Omental fat pad (tissue), 4 donors: ENCODE results near the gene EGLN1. TPM values are rescaled to one million over a fixed set of nuclear protein-coding genes. Genes with fewer than 3 reads are reported as not detected.

Source experiments
- ATAC-seq: fragments of 150-250 bp; one replicate; pipeline ENCODE4 v1.9.1; 2016; ENCODE audit warnings: mild to moderate bottlenecking, moderate library complexity; ENCODE audit not compliant: low FRiP score
- DNase-seq: peaks from one replicate; pipeline ENCODE4 v3.0.0-alpha.2; 2019; ENCODE audit warnings: low spot score
- total RNA-seq, 4 donors: library from RNA; depleted of rRNA; stranded (reverse); fragments of >200 nt; gene quantifications; one replicate each; pipeline ENCODE4 v1.1.0, GENCODE V29; 2016
- TF ChIP-seq, protein P1 (sequence below), 3 donors: fragments of 450-650 bp; IDR thresholded peaks; one replicate each; pipeline ENCODE4 v1.5.1; 2016 to 2017; ENCODE audit warnings: antibody characterized with exemption in 3 of 3, mild to moderate bottlenecking in 3 of 3, moderate library complexity in 2 of 3

EGLN1 gene
- total RNA-seq, 4 donors from 2014 or later, result 24.6 to 48.2 (median 37.2) TPM

DNA sequence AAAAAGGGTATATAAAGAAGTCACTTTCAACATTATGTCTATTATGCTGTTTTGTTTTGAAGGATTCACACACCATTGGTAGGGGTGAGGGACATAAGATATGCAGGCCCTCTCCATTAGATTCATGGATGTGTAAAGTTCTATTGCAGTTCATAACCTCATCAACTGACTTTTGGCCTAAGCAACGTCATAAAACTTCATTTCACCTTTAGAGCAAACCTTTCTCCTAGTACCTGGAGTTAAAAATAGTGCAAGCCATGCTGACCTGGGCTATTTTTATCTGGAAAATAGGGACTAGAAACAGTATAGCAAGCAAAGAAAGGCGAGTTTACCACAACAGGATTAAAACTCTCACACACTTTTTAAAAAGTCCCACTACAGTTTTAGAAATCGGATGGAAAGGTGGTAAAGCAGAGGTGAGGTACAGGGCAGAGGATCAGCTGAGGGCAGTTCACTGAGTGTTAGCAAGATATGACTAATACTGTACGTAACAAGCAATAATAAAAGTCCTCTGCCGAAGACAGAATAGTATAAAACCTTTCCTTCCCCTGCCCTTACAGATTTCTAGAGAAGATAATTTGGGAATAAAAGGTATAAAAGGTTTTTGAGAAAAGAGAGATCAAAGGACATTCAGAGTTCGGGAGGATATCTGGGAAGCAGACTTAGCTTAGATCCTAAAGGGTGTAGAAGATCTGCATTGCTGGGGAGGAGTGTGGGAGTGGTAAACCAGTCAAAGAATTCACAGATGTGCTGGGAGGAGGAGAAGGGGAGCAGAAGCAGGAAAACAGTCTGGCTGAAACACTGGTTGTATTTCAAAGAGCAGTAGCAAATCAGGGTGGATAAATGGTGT, 14.3 kb downstream of the EGLN1 start:
- TF ChIP-seq, protein P1, sequence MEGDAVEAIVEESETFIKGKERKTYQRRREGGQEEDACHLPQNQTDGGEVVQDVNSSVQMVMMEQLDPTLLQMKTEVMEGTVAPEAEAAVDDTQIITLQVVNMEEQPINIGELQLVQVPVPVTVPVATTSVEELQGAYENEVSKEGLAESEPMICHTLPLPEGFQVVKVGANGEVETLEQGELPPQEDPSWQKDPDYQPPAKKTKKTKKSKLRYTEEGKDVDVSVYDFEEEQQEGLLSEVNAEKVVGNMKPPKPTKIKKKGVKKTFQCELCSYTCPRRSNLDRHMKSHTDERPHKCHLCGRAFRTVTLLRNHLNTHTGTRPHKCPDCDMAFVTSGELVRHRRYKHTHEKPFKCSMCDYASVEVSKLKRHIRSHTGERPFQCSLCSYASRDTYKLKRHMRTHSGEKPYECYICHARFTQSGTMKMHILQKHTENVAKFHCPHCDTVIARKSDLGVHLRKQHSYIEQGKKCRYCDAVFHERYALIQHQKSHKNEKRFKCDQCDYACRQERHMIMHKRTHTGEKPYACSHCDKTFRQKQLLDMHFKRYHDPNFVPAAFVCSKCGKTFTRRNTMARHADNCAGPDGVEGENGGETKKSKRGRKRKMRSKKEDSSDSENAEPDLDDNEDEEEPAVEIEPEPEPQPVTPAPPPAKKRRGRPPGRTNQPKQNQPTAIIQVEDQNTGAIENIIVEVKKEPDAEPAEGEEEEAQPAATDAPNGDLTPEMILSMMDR (IDR thresholded peaks at IDR 0.05), result no peak
- DNase-seq (no peak), ATAC-seq (peak; percentile 87)

DNA sequence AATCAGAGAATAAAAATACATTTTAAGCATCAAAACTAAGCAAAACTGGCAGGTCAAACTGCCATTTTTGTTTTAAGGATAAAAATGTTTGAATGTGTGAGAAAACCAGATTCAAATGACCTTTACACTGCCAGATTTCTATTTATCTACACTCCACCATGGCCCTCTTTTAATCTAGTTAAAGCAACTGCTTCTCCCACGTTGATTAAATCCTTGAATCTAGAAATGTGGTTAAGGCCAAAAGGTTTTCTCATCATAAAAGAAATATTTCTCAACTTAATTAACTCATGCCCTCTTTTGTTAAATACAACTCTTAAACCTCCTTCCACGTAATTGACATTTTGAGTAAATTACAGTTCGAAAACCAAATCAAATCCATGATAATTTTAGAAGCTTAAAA, 15.0 kb downstream of the EGLN1 start:
- TF ChIP-seq, protein P1 (IDR thresholded peaks at IDR 0.05), result no peak
- ATAC-seq, result no peak
- DNase-seq, result no peak

DNA sequence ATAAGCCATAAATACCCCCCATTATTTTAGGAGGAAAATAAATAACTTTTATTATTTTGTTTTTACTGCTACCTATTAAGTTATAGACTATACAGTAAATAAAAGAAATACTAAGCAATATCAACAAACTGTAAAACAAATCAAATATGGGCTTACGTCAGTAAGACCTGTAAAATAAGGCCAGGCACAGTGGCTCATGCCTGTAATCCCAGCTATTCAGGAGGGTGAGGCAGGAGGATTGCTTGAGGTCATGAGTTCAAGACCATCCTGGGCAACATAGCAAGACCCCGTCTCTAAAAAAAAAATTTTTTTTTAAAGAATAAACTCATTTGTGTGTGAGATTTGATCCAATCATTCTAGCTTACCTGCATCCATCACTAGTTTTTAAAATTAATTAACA, 17.8 kb downstream of the EGLN1 start:
- no peak for ATAC-seq
- no peak for DNase-seq
- TF ChIP-seq, protein P1 (IDR thresholded peaks at IDR 0.05), result no peak

GRCh38 chr1:231401478-231401877, 20.6 kb downstream of the EGLN1 start:
- TF ChIP-seq, protein P1 (IDR thresholded peaks at IDR 0.05), result no peak
- ATAC-seq (no peak), DNase-seq (no peak)

DNA sequence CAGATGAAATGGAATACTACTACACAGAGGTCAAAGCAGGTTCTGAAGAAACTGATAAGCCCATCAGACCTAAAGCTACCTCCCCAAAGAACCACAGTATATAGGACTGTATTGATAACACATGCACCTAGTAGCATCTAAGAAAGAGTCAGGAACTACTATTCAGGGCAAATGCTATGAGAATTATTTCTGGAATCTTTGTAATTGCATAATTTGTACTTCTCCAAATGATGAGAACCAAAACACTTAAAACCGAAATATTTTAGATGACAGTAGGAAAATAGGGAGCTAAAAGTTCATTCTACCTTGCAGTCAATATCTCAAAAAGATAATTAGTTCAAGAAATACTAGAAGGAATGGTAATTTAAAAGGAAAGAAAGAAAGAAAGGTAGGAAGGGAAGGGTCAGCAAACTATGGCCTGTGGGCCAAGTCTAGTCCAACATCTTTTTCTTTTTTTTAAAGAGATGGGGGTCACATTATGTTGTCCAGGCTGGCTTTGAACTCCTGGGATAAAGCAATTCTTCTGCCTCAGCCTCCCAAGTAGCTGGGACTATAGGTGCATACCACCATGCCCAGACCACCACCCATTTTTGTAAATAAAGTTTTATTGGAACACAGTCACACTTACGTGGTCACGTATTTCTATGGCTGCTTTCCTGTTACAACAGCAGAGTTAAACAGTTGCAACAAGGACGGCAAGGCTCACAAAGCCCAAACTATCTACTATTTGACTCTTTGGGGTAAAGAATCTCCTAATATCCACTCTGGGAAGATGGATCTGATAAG, 24.0 kb downstream of the EGLN1 start:
- TF ChIP-seq, protein P1 (IDR thresholded peaks at IDR 0.05), result no peak
- no peak for ATAC-seq

GRCh38 chr1:231396643-231397042, 25.4 kb downstream of the EGLN1 start:
- TF ChIP-seq, protein P1 (IDR thresholded peaks at IDR 0.05), result no peak
- no peak for ATAC-seq
- no peak for DNase-seq

More for the DNA sequence above, 24.0 kb downstream of the EGLN1 start:
- DNase-seq, result no peak
